ENCODE results near the gene C20orf141.
"Not testable (repeated sequence)": the region's sequence is repeated elsewhere in the genome, so short reads cannot be mapped to it uniquely, and the experiment has no call there.

Gene C20orf141

DNA sequence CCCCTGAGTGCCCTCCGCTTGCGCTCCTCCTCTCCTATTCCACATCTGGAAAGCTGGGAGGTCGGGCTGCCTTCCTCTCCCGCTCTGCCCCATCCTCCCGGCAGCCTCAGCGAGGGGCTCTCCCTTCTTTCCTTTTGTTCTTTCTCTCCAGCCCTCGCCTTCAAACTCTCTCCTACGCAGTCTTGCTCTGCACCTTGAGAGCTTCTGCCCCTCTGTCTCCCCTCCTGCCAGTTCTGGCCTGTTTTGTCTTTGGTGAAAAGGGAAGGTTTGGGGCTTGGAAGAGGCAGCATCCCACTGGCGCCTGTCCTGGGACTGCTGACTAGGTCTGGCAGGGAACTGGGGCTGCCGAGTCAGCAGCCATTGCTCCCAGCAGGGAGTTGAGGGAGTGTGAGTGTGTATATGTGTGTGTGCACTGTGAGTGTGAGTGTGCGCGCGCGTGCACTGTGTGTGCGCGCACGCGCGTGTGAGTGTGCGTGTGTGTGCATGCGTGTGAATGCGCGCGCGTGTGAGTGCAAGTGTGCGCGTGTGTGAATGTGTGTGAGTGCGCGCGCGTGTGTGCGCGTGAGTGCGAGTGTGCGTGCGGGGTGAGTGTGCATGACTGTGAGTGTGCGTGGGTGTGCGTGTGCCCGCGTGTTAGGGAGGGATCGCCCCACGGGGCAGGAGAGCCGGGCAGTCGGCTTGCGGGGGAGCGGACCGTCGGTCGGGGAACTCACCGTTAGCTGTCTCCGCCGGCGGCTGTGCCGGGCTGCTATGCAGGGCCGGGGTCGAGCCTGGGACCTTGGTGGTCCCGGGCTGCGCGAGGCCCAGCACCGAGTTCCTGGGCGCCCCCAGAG is 14.9 kb upstream of the C20orf141 start:
- peak overlapping the region; percentile 82 for H3K4me3 ChIP-seq (ENCODE audit: low read depth, low read length)

DNA sequence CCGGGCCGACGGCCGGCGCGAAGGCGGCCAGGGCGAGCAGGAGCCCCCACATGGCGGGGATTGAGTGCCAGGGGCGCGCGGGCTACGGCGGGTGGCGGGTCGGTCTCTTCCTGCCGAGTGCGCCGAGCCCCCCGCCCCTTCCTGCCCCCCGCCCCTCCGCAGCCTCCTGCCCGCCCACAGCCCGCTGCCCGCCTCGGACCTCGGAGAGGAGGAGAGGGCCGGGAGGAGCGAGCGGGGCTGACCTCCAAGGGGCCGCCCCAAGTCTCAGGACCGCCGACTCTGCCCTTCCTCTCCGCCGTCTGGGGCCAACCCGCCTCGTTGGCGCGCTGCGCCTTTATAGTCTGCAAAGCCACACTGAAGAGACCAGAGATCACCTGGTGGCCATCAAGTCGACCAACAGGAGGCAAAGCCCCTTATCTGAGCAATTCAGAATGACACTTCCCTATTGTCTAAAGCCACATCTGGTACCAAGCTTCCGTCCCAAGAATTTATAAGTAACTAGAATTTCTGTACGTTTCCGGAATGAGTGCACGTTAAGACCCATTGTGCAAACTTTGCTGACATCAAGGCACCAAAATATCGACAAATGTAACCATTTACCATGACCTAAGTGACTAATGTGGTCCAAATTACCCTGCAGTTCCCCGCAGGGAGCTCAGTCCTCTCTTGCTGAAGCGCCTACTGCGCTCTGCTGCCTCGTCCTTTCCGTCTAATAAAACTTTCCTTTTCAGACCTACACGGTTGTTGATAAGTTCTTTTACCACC is 14.1 kb upstream of the C20orf141 start, which contains the start of gene CPXM1:
CPXM1 (minus strand) TSS at position 107 of the 765 bp plus-strand sequence; CDS start at position 52, 55 bp downstream.
- peak within 1 kb of the TSS; percentile 82 for H3K4me3 ChIP-seq (ENCODE audit: low read depth, low read length)

DNA sequence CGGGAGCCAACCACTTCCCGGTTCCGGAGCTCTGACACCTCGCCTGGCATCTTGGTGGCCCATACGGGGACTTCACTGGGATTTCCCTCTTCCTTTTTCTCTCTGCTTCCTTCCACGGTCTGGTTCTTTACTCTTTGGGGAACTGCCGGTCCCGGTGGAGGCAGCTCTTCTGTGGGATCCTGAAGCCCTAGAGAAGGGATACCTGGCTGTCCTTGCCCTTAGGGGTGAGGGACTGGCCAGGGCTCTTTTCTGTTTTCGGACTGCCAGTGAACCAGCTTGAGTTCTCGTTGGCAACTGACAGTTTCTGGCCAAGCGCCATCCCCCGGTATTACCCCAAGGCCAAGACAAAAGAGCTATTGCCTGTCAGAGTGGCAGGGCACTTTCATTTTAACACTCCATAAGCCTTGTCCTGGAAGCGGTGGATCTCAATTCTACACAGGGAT is 13.5 kb upstream of the C20orf141 start:
- H3K4me3 ChIP-seq (ENCODE audit: low read depth, low read length): peak overlapping the region; percentile 41

DNA sequence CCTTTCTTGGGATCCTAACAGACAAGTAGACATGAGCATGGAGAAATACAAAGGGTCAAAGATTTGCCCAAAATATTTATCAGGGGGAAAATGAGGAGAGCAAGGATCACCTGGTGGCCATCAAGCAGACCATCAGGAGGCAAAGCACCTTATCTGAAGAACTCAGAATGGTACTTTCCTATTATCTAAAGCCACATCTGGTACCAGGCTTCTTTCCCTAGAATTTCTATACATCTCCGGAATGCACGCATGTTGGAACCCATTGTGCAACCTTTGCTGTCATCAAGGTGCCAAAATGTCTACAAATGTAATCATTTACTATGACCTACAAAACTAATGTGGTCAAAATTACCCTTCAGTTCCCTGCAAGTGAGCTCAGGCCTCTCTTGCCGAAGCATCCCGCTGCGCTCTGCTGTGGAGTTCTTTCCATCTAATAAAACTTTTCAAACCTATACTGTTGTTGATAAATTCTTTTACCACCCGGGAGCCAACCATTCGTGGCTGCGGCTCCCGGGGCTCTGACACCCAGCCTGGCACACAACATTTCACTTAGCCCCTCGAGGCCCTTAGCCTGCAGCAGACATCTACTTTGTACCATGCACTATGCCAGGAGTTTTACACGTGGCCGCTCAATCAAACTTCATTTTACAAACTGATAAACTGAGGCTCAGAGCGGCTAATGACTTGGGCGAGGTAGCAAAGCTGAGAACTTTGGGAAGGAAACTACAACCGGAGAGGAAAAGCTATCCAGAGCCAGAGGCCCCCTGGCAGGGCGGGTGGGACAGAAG is 10.6 kb upstream of the C20orf141 start:
- H3K4me3 ChIP-seq (ENCODE audit: low read depth, low read length): no peak overlapping the region

DNA sequence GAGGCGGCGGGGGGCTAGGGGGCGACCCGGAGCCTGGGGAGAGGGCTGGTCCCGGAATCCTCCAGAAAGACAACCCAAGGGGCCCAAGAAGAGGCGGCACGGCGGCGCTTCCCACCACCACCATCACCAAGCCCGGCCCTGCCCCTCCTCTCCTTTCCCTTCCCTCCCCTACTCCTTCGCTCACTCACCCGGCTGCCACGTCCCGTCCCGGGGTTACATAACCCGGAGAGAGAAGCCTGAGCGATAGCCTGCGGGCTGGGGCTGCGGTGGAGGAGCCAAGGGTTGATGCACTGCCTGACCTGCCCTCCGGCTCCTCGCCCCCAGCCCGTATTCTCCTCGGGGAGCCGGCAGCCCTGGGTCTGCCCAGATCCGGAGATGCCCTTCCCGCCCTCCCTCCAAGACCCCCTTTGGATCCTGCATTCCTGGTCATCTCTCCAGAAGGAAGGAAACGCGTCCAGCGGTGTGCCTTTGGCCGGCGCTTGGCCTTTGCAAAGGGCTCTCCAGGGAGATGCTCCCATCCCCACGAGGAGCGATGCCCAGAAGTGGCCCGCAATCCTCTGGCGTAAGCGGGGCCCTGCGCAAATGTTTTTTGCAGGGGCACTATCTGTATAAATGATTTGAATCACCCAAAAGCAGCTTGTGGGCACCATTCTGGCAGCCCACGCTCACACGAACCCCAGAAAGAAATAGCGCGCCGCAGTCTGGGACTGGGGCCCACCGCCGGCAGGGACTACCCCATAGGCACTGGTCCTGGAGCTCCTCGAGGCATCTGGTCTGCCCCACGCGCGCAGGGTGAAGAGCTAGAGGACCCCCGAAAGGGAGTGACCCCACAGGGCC is 9.7 kb upstream of the C20orf141 start:
- peak overlapping the region; percentile 18 for H3K4me3 ChIP-seq (ENCODE audit: low read depth, low read length)

DNA sequence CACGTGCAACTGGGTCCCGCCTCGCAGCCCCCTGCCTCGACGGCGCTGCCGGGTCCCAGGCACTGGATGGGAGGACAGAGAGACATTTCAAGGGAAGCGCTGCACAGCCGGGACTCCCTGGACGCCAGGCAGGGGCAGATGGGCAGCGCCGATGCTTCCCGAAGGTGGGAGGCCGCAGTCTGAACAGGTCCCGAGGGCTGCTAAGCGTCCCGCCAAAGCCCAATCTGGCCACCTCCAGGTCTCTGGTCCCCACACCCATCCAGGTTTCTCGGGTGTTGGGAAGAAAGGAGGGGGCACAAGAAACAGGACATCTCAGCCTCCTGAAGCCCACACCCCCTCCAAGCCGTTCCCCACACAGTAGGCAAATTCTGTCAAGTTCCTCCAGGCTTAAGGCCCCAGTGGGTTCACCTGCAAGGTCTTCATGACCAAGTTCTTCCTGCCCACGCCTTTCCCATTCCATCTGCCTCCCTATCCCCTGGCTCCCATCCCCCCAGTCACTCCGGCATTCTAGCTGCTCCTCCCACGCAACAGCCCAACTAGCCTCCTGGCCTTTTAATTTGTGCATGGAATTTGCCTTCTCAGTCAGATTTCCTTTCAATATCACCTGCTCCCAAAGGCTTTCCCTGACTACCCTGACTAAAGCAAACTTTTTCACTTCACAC is 9.0 kb upstream of the C20orf141 start:
- H3K4me3 ChIP-seq (ENCODE audit: low read depth, low read length): no peak overlapping the region

DNA sequence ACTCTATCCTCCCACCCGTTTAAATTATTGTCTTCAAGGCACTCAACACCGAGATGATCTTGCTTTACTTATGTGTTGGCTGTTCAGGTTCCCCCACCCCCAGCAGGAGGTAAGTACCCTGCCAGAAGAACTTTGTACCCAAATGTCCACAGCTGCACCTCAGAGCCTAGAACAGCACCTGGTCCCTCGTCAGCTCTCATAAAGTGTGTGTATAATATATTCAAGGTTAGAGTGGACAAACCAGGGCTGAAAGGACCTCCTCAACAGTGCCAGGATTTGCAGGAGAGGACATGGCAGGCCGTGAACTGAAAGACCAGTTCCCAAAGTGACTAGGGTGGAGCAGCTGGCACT is 8.5 kb upstream of the C20orf141 start:
- no peak overlapping the region for H3K4me3 ChIP-seq (ENCODE audit: low read depth, low read length)

DNA sequence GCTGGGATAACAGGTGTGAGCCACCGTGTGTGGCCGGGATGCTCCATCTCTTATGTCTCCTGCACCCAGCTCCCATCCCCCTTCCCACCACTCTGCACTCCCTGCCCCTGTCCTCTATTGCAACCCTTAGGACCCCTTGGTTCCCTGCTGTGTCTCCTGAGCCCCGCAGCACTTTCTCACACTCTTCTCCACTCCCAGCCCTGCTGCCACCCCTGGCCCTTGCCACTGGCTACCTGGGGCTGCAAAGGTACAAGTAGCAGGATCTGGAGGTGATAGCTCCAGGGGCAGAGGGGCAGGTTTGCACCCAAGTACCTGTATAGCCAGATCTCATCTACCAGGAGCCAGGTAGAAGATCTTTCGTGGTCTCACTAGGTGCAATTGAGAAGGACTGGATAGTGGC is 7.8 kb upstream of the C20orf141 start:
- no peak overlapping the region for H3K4me3 ChIP-seq (ENCODE audit: low read depth, low read length)

DNA sequence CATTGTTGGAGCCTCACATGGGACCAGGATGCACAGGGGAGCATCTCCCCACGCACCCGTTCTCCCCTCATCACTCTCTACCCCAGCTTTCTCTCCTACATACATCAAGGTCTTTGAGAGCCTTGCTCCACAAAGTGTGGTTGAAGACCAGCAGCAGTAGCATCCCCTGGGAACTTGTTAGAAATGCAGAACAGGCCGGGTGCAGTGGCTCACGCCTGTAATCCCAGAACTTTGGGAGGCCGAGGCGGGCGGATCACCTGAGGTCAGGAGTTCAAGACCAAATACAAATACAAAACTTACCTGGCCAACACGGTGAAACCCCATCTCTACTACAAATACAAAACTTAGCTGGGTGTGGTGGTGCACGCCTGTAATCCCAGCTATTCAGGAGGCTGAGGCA is 6.9 kb upstream of the C20orf141 start:
- H3K4me3 ChIP-seq (ENCODE audit: low read depth, low read length): not testable (repeated sequence)

DNA sequence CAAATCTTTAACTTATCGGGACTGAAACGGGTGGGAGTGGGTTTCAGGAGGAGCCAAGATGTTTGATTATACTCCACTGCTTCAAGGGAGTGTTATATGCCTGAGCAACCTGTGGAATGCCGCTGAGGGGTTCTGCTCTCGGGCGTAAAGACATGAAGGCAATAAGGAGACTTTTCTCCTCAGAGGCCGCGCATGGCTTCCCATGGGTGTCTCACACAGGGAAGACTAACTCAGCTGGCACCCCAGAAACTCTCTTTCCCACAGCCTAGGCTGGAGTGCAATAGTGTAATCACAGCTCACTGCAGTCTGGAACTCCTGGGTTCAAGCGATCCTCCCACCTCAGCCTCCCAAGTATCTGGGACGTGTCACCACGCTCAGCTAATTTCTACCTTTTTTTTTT is 5.1 kb upstream of the C20orf141 start:
- no peak overlapping the region for H3K4me3 ChIP-seq (ENCODE audit: low read depth, low read length)

DNA sequence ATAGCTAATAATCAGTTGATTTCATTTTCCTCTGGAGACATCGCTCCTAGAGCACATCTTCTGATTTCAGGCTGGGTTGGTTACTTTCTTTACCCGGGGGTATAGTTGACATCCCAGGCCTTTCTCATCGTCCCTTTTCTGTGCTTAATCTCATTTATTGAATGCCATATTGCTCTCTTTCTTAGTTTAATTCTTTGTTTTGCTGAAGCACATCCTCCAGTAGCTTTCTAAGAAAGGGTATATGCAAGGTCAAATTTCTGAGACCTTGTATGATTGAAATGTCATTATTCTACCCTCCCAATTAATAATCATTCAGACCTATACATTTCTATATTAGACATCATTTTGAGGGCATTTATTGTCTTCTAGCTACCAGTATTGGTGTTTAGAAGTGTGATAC is 2.6 kb upstream of the C20orf141 start:
- no peak overlapping the region for H3K4me3 ChIP-seq (ENCODE audit: low read depth, low read length)

DNA sequence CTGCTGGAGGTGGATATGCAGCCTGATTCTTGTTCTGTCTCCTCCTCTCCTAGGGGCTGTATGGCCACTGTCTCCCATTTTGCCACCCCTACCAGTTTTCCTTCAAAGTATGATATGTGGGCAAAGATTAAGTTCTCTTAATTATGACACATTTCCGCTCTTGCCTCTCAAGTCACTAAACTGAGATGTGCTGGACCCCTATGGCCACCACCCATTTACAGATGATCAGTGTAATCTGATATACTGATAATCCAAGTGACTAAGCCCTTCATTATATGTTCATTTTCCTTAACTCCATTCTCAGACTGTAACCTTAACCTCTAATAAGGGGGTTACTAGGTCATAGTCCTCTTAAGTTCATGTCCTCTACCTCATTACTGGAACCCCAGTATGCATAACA is 711 bp upstream of the C20orf141 start:
- no peak overlapping the region for H3K4me3 ChIP-seq (ENCODE audit: low read depth, low read length)

DNA sequence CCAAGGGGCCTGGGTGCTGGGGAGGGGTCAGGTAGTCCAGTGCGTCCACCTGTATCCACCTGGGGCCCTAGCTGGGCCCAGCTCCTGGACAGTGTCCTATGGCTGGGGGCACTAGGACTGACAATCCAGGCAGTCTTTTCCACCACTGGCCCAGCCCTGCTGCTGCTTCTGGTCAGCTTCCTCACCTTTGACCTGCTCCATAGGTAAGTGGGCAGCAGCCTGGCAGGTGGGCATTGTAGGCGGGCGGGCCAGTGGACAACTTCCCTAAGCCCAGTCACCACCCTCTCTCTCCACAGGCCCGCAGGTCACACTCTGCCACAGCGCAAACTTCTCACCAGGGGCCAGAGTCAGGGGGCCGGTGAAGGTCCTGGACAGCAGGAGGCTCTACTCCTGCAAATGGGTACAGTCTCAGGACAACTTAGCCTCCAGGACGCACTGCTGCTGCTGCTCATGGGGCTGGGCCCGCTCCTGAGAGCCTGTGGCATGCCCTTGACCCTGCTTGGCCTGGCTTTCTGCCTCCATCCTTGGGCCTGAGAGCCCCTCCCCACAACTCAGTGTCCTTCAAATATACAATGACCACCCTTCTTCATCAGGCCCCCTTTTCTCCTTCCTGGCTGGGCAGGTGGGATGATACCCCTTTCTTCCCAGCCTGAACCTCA is 584 bp downstream of the C20orf141 start:
- H3K4me3 ChIP-seq (ENCODE audit: low read depth, low read length): no peak overlapping the region

DNA sequence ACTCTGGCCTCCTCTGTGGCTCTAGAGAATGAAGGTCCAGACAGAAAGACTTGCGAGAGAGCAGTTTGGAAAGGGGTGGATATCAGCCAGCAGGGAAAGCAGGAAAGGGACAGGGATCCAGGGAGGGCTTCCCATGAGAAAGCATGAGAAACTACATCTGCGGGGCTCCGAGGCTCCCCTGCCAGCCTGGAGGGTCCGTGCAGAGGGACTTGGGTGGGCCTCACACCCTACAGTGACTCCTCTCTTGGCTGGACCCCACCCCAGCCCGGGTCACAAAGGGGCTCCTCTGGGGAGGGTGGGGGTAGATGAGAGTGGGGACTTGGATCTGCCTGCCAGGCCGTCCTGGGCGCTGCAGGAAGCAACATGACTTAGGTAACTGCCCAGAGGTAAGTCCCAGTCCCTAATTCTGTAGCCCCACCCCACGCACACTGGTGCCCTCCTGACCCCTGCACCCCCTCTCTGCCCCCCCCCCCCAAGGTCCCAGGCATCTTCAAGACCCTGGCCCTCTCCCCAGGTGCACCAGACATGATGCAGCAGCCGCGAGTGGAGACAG is 1.3 kb downstream of the C20orf141 start, which contains the start of gene TMEM239:
TMEM239 (plus strand) TSS at position 335 of the 553 bp plus-strand sequence; CDS start at position 526, 191 bp downstream.
- no peak within 1 kb of the TSS for H3K4me3 ChIP-seq (ENCODE audit: low read depth, low read length)

DNA sequence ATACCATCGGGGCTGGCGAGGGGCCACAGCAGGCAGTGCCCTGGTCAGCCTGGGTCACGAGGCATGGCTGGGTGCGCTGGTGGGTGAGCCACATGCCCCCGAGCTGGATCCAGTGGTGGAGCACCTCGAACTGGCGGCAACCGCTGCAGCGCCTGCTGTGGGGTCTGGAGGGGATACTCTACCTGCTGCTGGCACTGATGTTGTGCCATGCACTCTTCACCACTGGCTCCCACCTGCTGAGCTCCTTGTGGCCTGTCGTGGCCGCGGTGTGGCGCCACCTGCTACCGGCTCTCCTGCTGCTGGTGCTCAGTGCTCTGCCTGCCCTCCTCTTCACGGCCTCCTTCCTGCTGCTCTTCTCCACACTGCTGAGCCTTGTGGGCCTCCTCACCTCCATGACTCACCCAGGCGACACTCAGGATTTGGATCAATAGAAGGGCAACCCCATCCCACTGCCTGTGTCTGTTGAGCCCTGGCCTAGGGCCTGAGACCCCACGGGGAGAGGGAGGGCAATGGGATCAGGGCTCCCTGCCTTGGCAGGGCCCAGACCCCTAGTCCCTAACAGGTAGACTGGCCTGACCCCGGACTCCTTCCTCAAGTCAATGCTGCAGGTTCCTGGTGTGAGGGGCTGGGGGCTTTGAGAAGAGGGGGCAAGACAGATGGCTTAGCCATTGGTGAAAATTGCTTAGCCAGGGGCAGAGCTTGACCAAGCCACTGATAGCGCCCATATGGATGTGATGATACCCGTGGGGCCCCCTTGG is 2.0 kb downstream of the C20orf141 start:
- H3K4me3 ChIP-seq (ENCODE audit: low read depth, low read length): no peak overlapping the region

DNA sequence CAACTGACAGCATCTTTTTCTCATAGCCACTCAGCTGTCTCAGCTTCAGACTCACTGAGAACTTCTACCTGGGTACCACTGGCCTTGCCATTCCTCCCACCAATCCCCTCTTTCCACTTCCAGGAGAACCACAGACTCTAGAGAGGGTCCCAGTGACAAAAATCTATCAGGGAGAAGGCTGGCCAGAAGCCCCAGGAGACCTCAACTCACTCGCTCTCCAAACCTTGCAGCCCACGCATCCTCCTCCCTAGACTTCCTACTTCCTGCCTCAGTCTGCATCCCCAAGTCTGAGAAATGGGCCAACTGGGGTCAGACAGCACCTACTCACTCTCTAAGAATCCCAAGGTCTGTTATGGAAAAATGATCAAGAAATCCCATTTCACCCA is 2.5 kb downstream of the C20orf141 start:
- no peak overlapping the region for H3K4me3 ChIP-seq (ENCODE audit: low read depth, low read length)

DNA sequence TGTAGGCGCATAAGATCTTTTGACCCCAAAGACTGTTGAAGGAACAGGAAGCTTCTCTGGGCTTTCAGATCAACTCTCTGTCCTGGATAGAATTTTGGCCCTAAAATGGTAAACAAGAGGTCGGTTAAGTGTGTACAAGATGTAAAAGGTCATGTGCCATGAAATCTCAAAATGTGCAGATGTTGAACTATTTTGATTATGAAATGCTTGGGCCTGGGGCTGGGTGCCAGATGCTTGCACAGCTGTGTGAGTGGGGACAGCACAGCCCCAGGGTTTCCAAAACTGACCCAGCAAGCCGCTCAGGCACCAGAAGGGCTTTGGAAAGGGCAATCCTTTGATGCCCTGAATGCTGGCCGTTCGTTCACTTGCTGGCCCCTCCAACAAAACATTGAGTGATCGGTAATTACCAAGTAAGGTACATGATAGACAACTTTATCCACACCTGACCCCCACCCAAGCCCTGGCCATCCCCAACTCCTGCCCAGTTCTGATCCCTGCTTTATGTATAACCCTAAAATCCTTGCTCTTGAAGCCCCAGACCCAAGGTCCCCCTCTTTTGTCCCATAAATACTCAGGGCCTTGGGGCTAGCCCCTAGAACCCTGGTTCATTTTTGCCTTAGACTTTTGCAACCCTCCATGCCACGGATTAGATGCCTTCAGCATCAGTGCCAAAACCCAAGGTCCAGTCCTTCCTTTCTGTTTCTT is 3.3 kb downstream of the C20orf141 start:
- no peak overlapping the region for H3K4me3 ChIP-seq (ENCODE audit: low read depth, low read length)

Data from iPS-11a (cell line).